Stimulated activated CD4-positive, alpha-beta T cell treated with anti-CD3 and anti-CD28 coated beads, Interleukin-2, amount 100 ng/mL, for 4 hours (primary cell): ENCODE data around the gene PML.
"Not testable (repeated sequence)": the region's sequence is repeated elsewhere in the genome, so short reads cannot be mapped to it uniquely, and the experiment has no call there.

Experiments
- DNase-seq: peaks from one replicate; pipeline ENCODE4 v3.0.0-alpha.2; 2020; ENCODE audit warnings: low read depth

The PML gene

DNA sequence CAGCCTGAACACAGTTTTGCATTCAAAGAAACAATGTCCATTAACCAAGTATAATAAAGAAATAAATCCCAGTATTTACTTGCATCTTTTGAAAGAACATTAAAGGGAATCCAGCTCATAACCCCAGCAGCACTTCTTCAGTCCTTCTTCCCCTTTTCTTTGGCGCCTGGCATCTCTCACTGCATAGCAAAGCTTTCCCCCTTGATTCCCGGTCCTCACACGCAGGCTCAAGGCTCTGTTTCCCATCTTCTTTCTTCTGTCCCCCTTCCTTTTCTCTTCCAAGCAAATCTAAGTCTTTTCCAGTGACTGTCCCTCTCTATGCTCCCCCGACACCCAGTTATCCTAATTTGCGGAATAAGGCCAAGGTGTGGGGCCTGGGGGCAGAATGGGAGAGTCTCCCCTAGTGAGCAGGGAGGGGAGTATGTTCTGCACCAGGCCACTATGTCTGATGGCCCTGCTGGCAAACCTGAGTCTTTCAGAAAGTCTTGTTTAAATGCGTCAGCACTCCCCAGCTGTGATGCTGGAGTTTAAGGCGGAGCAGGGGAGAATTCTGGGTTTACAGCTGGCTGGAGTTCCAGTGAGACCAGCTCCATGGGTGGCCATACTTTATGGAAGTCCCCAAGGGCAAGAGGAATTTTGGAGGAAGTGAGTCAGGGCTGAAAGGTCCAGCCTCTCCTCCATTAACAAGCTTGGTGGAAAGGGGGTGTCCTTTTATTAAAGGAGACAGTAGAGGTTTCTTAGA, 45.8 kb downstream of the PML start:
- DNase-seq, result no peak

DNA sequence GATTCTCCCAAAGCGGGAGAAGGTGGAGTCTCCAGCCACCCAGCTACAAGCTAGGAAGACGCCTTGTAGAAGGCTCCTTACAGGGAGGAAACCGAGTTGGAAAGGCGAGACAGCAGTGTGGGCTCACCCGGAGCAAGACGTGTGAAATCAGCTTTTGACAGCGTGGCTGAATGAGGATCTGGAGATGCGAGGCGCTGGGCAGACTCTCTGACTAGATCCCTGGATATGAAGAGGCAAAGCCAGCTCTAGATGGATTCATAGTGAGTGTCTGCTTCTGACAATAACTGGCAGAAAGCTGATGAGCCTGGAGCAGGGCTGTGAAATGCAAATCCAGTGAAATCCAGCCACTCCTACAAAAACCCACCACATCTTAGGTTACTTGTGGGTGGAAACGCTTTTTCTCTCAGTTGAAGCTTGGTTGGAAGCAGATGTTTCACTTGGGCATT, 46.8 kb downstream of the PML start:
- DNase-seq, result no peak

DNA sequence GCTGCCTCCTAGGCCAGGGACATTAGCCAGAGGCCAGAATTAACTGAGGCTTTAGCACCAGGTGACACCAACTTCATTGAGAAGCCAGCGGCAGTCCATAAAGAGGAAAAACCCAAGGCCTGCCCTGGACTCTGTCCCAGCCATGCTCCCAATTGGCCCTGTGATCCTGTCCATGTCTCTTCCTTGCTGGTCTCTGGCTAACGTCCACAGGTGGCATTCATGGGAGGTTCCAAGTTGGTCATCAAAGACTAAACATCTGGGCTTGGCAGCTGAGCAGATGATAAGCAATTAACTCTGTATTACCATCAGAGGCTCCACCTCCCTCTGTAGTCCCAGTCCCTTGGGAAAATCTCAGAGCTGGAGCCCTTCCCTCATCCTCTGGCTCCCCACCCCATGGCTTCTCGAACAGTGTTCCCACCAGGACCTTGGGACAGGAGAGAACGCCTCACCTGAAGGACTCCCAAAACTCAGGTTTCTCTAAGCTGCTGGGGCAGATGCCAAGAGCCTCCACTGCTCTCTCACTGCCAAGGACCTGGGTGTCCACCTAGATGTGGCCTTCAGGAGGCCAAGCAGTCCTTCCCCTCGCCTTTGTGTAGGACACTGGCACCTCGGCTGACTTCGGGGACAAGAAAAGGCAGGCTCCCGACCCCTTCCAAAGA, 47.4 kb downstream of the PML start:
- DNase-seq, result no peak

DNA sequence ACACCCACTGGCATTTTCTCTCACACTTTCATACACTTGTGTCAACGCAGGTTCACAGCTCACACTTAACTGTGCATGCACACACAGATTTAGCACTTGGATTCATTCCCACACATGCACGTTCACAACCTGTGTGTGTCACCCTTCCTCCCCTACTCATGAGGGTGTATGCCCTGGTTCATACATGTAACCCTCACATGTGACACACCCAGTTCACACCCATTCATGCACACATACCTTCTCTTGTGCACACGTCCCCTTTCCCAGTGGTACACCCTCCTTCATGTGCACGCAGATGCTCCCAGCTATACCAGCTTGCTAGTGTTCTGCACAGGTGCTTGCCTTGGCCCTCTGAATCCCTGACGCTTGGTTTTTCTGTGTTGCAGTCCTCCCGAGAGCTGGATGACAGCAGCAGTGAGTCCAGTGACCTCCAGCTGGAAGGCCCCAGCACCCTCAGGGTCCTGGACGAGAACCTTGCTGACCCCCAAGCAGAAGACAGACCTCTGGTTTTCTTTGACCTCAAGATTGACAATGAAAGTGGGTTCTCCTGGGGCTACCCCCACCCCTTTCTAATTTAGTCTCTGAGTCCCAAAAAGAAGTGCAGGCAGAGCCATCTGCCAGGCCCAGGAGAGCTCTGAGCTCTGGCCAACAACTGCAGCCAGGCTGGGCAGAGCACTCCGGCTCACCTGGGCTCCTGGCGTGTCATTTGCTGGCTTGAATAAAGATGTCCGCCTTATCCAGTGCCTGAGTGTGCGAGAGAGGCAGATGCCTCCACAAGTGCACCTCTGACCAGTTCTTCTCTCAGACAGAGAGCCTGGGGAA, 48.3 kb downstream of the PML start:
- no peak for DNase-seq

DNA sequence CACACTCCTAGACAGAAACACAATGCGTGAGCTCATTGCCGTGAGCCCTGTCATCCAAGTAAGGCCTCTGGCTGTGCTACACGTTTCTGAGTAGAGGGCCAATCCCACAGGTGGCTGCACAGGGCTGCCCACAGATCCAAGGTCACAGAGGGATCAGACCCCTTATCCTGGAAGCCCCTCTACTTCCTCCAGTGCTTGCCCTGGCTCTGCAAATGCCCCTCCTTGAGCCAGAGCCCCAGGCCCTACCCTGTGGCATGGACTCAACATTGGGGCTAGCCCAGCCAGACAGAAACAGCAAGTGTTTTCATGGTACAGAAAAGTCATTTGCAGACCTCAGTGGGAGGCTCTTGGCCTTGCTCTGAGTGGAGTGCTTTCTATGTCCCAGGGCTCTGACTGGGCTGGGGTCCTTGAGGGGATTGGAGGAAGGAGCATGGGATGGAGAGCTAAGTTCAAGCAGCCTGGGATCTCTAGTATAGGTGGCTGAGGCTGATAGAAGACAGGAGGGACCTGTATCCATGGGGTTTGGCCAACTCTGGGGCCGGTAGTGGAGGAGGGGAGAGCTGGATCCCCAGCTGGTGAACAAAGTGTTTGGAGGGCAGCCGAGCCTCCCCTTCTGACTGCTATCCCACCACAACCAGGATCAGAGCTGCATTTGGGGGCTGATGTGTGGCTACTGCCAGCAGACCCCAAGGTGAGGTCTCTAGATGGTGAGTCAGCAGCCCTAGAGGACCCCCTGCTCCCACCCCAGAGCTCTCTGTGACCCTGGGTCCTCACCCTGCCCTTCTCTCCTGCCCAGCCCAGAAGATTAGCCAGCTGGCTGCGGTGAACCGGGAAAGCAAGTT, 49.1 kb downstream of the PML start:
- DNase-seq, result no peak

DNA sequence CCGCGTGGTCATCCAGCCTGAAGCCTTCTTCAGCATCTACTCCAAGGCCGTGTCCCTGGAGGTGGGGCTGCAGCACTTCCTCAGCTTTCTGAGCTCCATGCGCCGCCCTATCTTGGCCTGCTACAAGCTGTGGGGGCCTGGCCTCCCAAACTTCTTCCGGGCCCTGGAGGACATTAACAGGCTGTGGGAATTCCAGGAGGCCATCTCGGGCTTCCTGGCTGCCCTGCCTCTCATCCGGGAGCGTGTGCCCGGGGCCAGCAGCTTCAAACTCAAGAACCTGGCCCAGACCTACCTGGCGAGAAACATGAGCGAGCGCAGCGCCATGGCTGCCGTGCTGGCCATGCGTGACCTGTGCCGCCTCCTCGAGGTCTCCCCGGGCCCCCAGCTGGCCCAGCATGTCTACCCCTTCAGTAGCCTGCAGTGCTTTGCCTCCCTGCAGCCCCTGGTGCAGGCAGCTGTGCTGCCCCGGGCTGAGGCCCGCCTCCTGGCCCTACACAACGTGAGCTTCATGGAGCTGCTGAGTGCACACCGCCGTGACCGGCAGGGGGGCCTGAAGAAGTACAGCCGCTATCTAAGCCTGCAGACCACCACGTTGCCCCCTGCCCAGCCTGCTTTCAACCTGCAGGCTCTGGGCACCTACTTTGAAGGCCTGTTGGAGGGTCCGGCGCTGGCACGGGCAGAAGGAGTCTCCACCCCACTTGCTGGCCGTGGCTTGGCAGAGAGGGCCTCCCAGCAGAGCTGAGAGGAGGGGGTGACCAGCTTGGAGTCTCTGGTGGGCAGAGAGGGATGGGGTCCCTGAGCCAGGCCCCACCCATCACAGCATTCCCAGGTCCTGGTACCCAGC, 50.0 kb downstream of the PML start:
- DNase-seq, result no peak

DNA sequence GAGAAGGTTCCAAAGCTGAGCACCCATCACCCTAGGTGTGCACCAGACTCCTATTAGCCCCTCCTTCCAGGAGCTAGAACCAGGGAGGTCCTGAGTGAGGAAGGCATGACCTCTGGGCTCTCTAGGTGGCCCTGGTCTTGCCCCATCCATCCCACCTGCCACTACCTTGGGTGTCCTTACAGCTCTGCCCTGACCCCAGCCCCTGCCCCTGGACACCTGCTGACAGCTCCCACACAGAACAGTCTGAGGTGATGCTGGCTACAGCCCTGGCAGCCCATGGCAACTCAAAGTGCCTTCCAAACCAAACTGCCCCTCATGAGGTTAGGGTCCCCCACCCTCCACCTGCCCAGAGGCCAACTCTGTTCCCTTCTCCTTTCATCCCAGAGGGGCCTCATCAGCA, 50.7 kb downstream of the PML start:
- DNase-seq, result no peak

DNA sequence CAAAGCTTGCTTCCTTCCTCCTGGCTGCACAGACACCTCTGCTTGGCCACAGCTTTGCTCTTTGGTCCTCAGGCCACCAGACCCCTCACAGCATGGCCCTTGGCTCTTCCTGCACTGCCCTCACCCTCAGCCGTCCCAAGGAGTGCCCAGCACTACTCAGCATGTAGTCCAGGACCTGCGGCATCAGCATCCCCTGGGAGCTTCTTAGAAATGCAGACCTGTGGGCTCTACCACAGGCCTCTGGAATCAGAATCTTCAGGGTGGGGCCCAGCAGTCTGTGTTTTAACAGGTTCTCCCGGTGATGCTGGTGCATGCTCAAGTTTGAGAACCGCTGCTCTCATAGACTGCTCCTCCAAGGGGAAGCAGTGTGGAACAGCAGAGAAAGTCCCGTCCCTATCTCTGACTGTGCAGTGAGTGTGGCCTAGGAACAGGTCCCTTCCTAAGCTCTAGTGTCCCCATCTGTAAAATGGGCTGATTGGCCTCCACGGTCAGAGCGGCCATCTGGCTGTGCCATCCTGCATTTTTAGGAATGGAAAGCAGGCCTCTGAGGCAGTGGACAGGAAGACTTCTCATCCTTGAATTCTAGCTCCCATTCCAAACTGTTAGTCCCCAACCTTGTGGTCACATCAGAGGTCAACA, 51.2 kb downstream of the PML start:
- DNase-seq, result no peak

DNA sequence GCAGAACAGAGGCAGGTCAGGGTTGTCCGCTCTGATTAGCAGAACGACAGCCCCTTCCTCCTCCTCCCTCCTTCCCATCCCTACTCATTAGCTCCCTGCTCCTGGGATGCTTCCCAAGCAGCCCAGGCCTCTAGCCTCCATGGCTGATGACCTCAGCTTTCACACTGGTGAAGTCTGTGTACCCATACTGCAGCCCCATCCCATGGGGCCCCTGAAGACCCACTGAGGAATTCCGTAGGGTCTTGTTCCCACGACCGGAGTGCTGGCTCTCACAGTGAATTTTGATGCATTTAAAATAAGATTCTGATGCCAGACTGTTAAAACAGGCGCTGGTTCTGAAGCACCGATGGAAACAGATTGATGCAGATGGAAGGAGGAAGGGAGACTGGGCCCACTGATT, 51.8 kb downstream of the PML start:
- DNase-seq, result no peak

DNA sequence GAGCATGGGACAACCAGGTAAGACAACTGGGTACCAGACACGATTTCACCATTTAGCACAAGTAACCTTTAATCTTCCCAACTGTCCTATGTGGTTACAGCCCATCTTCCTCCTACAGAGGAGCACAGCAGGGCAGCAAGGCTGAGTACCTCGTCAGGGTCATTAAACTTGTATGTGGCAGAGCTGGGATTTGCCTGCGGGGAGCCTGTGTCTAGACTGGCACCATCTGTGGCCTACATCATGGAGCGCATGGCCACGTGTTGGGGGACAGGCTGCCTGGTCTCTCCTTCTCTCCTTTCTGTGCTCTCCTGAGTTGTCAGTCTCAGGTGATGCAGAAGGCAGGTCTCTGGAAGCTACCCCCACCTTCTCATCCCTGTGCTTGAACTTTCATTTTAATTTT, 55.6 kb downstream of the PML start:
- no peak for DNase-seq

DNA sequence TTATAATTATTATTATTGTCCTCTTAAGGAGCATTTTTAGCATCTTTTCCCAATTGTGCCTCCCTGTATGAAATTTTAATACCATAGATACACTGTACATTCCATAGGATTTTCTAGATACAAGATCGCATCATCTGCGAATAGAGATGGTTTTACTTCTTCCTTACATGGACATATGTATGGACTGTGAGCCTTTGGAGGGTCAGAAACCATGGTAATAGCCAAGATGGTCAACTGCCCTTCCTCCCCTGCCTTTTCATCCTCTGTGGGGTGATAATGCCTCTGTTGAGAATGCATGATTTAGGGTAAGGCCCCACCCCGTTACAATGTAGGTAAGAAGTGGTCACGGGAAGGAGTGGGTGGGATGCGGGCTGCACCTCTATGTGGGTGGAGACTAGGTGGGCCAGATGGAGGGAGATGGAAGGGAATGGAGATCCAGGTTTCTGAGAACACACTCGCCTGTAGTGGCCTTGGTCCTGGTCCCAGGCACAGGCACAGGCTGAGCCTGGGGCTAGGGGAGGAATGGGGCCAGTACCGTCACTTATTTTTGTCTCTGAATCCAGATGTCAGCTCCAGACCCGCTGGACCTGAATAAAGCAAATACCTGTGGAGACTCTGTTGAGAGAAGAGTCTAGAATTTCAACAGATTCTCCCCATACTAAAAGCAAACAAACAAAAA, 56.2 kb downstream of the PML start:
- no peak for DNase-seq

DNA sequence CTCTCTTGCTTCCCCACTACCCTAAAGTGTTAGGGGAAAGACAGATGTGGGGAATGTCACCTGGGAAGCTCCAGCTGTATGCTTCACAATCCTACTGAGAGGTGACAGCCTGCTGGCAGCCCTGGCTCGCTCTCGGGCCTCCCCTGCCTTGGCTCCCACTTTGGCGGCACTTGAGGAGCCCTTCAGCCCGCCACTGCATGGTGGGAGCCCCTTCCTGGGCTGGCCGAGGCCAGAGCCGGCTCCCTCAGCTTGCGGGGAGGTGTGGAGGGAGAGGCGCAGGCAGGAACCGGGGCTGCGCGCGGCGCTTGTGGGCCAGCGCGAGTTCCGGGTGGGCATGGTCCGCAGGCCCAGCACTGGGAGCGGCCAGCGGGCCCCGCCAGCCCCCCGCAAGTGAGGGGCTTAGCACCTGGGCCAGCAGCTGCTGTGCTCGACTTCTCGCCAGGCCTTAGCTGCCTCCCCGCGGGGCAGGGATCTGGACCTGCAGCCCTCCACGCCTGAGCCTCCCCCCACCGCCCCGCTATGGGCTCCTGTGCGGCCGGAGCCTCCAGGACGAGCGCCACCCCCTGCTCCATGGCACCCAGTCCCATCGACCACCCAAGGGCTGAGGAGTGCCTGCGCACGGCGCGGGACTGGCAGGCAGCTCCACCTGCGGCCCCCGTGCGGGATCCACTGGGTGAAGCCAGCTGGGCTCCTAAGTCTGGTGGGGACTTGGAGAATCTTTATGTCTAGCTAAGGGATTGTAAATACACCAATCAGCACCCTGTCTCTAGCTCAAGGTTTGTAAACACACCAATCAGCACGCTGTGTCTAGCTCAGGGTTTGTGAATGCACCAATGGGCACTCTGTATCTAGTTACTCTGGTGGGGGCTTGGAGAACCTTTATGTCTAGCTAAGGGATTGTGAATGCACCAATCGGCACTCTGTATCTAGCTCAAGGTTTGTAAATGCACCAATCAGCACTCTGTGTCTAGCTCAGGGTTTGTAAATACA, 58.0 kb downstream of the PML start:
- DNase-seq, result not testable (repeated sequence)

DNA sequence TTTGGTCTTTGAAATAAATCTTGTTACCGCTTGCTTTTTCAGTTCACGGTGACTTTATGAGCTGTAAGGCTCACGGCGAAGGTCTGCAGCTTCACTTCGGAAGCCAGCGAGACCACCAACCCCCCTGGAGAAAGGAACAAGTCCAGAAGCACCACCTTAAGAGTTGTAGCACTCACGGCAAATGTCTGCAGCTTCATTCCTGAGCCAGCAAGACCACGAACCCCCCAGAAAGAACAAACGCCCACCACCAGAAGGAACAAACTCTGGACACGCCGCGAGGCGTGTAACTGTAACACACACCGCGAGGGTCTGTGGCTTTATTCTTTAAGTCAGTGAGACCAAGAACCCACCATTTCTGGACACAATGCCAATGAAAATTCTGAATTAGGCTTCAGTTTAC, 59.0 kb downstream of the PML start:
- DNase-seq, result no peak

DNA sequence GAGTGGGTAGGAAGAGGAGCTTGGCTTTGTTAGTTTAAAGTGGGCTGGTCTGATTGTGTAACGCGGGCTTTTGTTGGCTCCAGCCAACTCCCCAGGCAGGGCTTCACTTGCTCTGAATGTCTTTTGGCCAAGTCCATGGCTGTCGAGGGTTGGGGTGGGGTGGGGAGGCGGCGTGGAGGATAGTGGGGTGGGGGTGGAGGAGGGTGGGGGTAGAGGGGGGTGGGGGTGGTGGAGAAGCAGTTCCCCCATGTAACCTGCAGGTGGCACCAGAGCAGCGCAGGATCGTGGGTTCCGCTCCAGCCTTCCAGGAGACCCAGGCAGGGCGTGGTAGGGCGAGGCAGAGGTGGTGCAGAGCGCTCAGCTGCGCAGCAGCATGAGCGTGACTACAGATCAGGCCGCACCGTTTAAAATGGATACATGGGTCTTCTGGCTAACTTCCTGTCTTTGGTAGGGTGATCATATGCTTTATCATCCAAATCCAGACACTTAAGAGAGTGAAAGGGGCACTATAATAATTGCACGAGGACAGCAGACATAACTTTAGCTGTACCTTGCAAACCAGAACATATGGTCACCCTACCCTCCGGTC, 59.5 kb downstream of the PML start:
- peak; percentile 49 for DNase-seq

DNA sequence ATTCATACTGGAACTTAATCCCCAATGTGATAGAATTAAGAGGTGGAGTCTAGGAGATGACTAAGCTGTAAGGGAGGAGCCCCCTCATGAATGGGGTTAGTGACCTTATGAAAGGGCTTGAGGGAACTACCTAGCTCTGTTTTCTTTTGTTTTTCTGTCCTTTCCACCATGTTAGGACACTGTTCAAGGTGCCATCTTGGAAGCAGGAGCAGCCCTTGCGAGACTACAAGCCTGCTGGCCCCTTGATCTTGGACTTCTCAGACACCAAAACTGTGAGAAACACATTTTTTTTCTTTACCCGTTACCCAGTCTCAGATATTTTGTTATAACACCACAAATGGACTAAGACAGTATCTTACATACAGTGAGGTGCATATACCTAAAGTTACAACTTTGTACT, 61.3 kb downstream of the PML start:
- no peak for DNase-seq

DNA sequence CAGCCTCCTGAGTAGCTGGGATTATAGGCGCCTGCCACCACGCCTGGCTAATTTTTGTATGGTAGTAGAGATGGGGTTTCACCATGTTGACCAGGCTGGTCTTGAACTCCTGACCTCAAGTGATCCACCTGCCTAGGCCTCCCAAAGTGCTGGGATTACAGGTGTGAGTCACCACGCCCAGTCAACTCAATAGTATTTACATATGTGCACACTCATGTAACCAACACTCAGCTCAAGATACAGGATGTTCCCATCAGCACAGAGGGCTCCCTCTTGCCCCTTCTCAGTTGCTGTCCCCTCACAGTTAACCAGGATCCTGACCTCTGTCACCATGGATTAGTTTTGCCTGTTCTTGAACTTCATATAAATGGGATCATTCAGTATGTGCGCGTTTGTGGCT, 61.8 kb downstream of the PML start:
- DNase-seq, result not testable (repeated sequence)

DNA sequence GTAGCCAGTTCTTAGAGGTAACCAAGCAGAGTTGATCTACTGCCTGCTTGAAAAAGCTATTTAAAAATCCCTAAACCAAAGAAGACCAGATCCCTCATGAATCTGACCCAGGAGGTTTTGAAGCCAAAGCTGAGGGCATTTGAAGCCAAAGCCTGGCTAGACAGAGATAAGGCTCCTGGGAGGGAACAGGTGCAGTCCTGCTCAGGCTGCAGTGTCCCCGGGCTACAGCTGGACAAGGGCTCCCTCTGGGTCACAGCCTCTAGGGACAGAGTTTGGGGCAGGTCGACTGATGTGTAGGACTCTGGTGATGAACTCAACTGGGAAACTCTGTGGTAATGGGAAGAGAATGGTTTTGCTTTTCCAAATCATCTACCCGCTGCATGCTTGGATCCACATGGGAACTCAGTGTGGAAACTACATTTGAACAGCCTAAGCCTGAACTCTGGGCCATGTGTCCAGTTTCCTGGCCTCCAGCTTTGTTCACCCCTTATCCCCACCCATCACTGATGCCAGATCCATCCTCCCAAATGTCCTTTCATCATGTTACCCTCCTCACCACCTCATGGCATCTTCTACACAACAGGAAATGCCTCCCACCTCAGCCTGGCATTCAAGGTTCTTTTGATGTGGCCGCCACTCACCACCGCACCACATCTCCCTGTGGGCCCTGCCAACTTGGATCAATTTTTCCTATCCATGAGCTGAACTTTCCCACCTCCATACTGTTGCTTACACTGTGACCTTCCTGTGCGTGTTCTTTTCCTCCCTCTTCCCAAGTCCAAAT, 64.7 kb downstream of the PML start:
- DNase-seq, result not testable (repeated sequence)

DNA sequence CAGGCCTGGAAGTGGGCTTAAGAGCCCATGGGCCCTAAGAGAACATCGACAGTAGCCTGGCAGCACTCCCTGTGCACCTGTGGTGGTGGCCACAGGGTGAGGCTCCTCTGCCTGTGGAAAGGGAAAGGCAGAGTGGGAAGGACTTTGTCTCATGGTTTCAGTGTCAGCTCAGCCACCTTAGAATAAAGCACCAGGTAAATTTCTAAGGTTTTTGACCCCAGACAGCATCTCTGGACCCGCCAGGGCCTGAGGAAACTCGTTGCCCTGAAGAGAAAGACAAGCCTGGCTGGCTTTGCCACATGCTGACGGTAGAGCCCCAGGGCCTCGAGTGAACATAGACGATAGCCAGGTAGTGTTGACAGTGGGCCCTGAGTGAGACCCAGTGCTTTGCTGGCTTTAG, 65.7 kb downstream of the PML start:
- no peak for DNase-seq
